Large intestine (tissue), 3 donors: ENCODE measurements around the gene PYROXD2. TPM values are rescaled to one million over a fixed set of nuclear protein-coding genes. Genes with fewer than 3 reads are reported as not detected.
"Not testable (repeated sequence)": the region's sequence is repeated elsewhere in the genome, so short reads cannot be mapped to it uniquely, and the experiment has no call there.

ENCODE experiments used
- DNase-seq, 2 donors: peaks; one replicate each; pipeline versions ENCODE4 v3.0.0 to v3.0.0-alpha.2; 2013
- H3K27ac ChIP-seq: one replicate; pipeline ENCODE4 v1.5.1; 2013; ENCODE audit warnings: low read length
- H3K27me3 ChIP-seq: 2 replicates; pipeline ENCODE4 v1.6.1; 2013; ENCODE audit warnings: low read length; ENCODE audit not compliant: control insufficient read depth, insufficient read depth
- H3K36me3 ChIP-seq: 2 replicates; pipeline ENCODE4 v1.6.1; 2013; ENCODE audit warnings: low read length; ENCODE audit not compliant: control insufficient read depth, insufficient read depth
- H3K4me1 ChIP-seq: one replicate; pipeline ENCODE4 v1.6.1; 2013; ENCODE audit warnings: low read length; ENCODE audit not compliant: control insufficient read depth, insufficient read depth
- H3K4me3 ChIP-seq: one replicate; pipeline ENCODE4 v1.5.1; 2013; ENCODE audit warnings: low read length
- H3K9me3 ChIP-seq: one replicate; pipeline ENCODE4 v1.6.1; 2013; ENCODE audit warnings: mild to moderate bottlenecking, low read depth, low read length, moderate library complexity; ENCODE audit not compliant: control insufficient read depth
- WGBS: methylation state at CpG from one replicate; pipeline ENCODE4 v1.1.5; 2013; ENCODE audit warnings: low lambda C conversion rate; ENCODE audit not compliant: insufficient coverage; 5-methylcytosine and 5-hydroxymethylcytosine counted together
- polyA plus RNA-seq: library from polyadenylated mRNA; unstranded; fragments of 120-200 nt; gene quantifications from one replicate; pipeline ENCODE4 v1.2.1, GENCODE V29; 2013

Gene PYROXD2
- polyA plus RNA-seq, 1 donor: 14.4 TPM

DNA sequence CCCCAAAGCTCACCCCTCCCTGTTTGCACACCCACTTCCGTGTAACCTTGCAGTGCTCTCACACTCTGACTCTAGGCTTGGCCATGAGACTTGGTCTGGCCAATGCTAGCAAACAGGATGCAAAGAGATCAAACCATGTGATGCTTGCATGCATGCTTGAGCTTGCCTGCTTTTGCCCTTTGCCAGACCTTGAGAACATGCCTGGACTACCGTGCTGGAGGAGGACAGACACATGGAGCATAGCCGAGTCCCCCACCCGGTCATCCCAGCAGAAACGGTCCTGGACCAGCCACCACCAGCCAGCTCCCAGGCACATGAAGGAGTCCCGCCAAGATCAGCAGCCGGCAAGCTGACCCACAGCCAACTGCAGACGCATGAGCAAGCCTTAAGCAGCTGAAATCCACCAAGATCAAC, 23.4 kb downstream of the PYROXD2 start:
- Histone ChIP-seq H3K9me3 (no peaks in the 10 kb centered on the region), H3K4me3 (no peak overlapping the region), H3K27ac (no peak overlapping the region), H3K27me3 (no peaks in the 10 kb centered on the region), H3K4me1 (peaks cover 5% of the 10 kb centered on the region), H3K36me3 (peaks cover 21% of the 10 kb centered on the region)
- no CpG with 5 or more reads among the region's 8 CpGs for WGBS
- DNase-seq: no peak

DNA sequence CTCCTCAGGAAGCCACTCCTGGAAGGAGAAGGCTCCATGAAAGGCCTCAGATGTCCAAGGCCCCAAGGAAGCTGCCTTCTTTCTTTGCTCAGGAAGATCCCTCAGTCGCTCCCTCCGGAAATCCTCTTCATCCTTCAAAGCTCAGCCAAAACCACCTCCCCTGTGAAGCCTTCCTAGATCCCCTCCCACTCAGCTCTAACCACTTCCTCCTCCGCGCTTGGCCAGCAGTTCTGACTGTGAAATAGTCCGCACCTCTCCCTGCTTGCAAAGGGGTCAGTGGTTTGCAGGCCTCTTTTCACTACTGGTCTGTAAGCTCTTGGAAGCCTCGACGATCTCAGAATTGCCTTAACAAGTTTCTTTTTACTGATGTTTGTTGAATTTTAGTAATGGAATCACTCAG, 23.9 kb downstream of the PYROXD2 start:
- peaks cover 5% of the 10 kb centered on the region for H3K4me1 ChIP-seq
- DNase-seq: no peak
- no peak overlapping the region for H3K27ac ChIP-seq
- no peaks in the 10 kb centered on the region for H3K9me3 ChIP-seq
- peaks cover 19% of the 10 kb centered on the region for H3K36me3 ChIP-seq
- 83% methylated on average over 2 of the region's 7 CpGs for WGBS
- H3K27me3 ChIP-seq: no peaks in the 10 kb centered on the region
- no peak overlapping the region for H3K4me3 ChIP-seq

DNA sequence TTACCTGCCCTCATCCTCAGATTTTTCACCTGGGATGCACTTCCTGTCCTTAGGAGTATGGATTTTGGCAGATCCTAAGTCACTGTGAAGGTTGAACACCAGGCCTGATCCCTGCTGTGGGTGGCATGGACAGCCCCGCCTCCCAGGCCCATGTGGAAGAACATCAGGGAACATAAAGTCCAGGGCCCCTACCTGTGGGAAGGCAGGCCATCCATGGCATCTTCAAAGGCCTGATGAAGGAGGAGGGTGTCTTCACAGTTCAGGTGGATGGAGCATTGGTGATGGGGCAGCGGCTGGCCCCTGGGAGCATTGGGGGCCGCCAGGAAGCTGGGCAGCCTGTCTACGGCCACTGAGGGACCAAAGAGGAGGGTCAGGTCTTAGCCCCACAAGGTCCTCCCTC, 24.6 kb downstream of the PYROXD2 start:
- DNase-seq: no peak
- H3K4me3 ChIP-seq: no peak overlapping the region
- no peaks in the 10 kb centered on the region for H3K9me3 ChIP-seq
- peaks cover 5% of the 10 kb centered on the region for H3K4me1 ChIP-seq
- no peaks in the 10 kb centered on the region for H3K27me3 ChIP-seq
- no CpG with 5 or more reads among the region's 4 CpGs for WGBS
- H3K36me3 ChIP-seq: peaks cover 17% of the 10 kb centered on the region
- H3K27ac ChIP-seq: no peak overlapping the region

DNA sequence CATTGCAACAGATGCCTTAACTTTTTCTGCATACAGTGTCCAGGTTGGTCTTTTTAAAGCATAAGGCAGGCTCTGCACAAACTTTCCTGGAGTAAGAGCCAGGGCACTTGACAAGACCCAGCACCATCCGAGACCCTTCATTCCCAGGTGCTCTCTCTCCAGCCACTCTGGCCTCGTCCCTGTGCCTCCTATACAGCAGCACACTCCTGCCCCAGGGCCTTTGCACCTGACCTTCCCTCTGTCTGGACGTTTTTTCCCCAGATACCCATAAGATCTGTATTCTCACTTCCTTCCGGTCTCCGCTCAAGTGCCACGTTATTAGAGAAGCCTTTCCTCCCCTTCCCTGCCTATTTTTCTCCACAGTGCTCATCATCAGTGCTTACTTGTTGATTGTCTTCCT, 25.6 kb downstream of the PYROXD2 start:
- Histone ChIP-seq H3K4me3 (no peak overlapping the region), H3K27ac (no peak overlapping the region), H3K4me1 (peaks cover 5% of the 10 kb centered on the region), H3K9me3 (no peaks in the 10 kb centered on the region), H3K27me3 (no peaks in the 10 kb centered on the region), H3K36me3 (peaks cover 14% of the 10 kb centered on the region)
- 94% methylated on average over 3 of the region's 6 CpGs for WGBS
- no peak for DNase-seq

DNA sequence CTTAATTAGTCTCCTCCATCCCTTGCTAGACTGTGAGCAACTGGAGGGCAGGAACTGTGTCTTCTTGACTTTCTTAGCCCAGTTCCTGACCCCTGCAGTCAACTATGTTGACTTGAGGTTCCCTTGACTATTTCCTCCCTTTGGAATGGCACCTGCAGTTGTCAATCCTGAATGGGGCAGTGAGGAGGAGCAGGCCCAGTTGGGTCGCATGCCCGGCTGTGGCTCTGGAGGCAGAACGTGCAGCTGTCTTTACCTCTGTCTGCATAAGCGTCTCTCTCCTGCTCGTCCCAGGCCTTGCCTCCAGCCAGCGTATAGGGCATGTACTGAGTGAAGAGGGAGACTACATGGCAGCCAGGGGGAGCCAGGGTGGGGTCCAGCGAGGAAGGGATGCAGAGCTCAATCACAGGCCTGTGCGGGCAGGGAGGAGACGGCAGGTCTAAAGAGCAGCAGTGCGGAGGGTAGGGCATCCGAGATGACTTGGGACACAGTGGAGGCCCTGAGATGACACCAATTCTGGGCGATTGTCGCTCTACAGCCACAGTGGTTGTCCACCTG, 26.8 kb downstream of the PYROXD2 start:
- DNase-seq: no peak
- Histone ChIP-seq H3K9me3 (no peaks in the 10 kb centered on the region), H3K36me3 (peaks cover 24% of the 10 kb centered on the region), H3K4me1 (no peaks in the 10 kb centered on the region), H3K27ac (no peak overlapping the region), H3K4me3 (no peak overlapping the region), H3K27me3 (no peaks in the 10 kb centered on the region)
- WGBS: no CpG with 5 or more reads among the region's 13 CpGs

DNA sequence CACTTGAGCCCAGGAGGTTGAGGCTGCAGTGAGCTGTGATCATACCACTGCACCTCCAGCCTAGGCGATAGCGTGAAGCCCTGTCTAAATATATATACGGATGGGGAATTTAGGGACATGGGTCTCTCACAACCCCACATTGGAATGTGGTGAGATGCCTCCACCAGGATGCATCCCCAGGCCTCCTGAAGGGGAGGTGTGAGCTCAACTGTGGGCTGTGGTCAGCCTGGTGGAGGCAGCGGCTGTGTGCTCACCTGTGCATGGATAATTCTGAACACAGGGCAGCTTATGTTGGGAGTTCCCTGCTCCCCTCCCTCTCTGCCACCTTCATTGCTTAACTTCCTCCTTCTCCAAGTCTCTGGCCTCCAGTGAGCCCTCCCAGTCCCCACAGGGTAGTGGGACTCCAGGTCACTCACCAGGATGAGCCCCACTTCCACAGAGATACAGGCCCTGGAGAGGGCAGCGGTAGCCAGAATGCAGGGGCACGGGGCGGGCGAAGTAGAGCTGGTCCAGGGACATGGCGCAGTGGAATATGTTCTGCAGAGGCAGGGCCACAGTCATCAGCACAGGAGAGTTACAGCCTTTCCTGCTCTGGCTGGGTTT, 30.4 kb downstream of the PYROXD2 start:
- peaks cover 24% of the 10 kb centered on the region for H3K36me3 ChIP-seq
- no peak overlapping the region for H3K4me3 ChIP-seq
- H3K27me3 ChIP-seq: no peaks in the 10 kb centered on the region
- no peaks in the 10 kb centered on the region for H3K4me1 ChIP-seq
- WGBS: no CpG with 5 or more reads among the region's 9 CpGs
- no peak overlapping the region for H3K27ac ChIP-seq
- no peak for DNase-seq
- H3K9me3 ChIP-seq: no peaks in the 10 kb centered on the region

DNA sequence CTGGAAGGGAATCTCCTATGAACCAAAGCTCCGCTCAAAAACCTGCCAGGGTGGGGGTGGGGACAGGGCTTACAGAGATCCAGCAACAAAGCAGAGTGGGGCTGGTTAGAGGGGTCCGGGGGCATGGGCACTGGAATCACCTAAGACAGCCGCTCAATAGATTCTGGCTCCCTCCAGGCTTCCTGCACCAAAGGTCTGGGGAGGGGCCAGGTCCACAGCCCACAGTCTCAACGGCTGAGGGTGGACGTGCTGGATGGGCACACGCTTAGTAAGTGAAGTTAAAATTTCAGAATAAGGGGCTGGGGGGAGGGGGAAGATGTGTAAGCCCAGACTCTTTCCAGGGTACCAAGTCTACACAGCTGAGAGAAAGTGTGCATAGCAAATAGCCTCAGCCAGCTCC, 31.1 kb downstream of the PYROXD2 start:
- no peak for DNase-seq
- H3K9me3 ChIP-seq: no peaks in the 10 kb centered on the region
- no peak overlapping the region for H3K27ac ChIP-seq
- no peak overlapping the region for H3K4me3 ChIP-seq
- WGBS: no CpG with 5 or more reads among the region's 6 CpGs
- H3K27me3 ChIP-seq: no peaks in the 10 kb centered on the region
- H3K36me3 ChIP-seq: peaks cover 24% of the 10 kb centered on the region
- no peaks in the 10 kb centered on the region for H3K4me1 ChIP-seq

DNA sequence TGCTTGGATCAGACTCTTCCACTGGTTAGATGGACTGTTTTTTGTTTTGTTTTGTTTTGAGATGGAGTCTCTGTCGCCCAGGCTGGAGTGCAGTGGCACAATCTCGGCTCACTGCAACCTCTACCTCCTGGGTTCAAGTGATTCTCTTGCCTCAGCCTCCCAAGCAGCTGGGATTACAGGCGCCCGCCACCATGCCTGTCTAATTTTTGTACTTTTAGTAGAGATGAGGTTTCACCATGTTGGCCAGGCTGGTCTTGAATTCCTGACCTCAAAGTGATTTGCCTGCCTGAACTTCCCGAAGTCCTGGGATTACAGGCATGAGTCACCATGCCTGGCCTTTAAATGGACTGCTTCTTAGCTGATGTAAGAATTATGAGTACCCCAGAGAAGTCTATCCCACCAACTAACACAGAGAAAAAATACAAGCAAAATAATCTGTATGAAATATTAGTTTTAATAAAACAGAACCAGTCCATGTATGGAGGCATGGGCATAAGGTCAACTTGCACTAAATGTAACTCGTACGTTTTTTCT, 31.8 kb downstream of the PYROXD2 start:
- H3K4me1 ChIP-seq, H3K27ac ChIP-seq, DNase-seq, H3K27me3 ChIP-seq, H3K4me3 ChIP-seq, H3K9me3 ChIP-seq: not testable (repeated sequence)
- 100% methylated on average over 2 of the region's 7 CpGs for WGBS
- H3K36me3 ChIP-seq: peaks cover 24% of the 10 kb centered on the region

DNA sequence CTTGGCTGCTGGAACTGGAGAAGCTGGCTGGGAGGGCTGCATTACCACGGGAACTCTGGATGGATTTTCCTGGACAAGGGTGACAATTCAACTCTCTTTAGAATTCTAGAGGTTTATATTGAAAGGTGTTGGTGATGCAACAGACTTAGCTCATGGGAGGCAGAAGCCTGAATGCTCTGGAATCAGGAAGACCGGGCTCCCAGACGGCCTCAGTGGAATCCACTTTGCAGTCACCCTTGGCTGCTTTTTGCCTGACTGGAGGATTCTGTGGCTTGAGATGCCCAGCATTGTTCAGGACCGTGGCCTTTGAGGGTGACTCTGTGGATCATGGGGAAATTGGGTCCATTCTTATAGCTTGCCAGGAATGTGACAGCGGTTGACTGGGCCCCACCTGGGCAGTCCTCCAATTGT, 32.3 kb downstream of the PYROXD2 start:
- no peak overlapping the region for H3K27ac ChIP-seq
- no peaks in the 10 kb centered on the region for H3K9me3 ChIP-seq
- no peak overlapping the region for H3K4me3 ChIP-seq
- no peaks in the 10 kb centered on the region for H3K27me3 ChIP-seq
- DNase-seq: no peak
- H3K4me1 ChIP-seq: no peaks in the 10 kb centered on the region
- H3K36me3 ChIP-seq: peaks cover 24% of the 10 kb centered on the region
- WGBS: no CpG with 5 or more reads among the region's 5 CpGs

DNA sequence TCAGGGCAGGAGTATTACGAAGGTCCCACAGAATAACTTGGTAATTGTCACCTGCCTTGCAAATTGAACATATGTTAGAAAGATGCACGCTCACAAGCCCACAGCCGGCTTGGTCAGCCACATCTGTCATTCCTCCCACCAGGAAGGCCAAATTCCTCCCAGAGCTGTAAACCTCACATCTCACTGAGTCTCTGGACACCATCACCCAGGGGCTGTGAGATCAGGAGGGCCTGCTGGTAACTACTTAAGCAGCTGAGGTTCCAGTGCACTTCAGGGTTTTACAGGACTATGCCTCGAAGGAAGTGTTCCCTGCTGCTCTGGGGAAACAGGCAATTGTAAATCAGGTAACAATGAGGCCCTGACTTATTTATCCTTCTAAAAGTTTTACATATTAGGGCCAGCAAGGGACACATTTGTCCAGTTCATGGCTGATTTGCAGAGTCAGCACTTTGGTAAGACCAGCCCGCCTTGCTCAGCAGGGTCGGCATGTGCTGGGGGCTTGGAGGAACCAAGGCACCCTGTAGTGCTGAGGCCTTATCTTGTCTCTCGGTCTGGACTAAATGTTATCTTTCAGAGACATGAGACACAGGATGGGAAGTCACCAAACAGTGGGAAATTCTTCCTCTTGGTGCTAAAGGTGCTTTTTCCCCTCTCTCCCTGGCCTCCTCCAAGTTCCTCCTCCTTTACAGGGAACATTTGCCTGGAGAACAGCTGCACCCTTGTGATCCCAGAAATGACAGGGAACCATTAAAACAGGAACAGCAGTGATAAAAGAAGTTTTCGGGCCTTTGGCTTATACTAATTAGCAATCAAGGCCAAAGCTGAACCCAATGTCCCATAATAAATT, 34.3 kb downstream of the PYROXD2 start:
- H3K27me3 ChIP-seq: no peaks in the 10 kb centered on the region
- 20% methylated on average over 1 of the region's 8 CpGs for WGBS

More for the DNA sequence above, 34.3 kb downstream of the PYROXD2 start:
- H3K9me3 ChIP-seq: no peaks in the 10 kb centered on the region
- no peak overlapping the region for H3K4me3 ChIP-seq
- no peaks in the 10 kb centered on the region for H3K4me1 ChIP-seq
- DNase-seq: no peak
- H3K36me3 ChIP-seq: peaks cover 18% of the 10 kb centered on the region
- no peak overlapping the region for H3K27ac ChIP-seq
